Stimulated activated CD4-positive, alpha-beta T cell treated with anti-CD3 and anti-CD28 coated beads, Interleukin-2, amount 100 ng/mL, for 24 hours (primary cell): ENCODE measurements around the gene INS.

ENCODE experiments used
- DNase-seq, 2 donors: peaks; one replicate each; pipeline ENCODE4 v3.0.0-alpha.2; 2020

The INS gene

GRCh38 chr11:2143799-2144543 lies 17.0 kb downstream of the INS start:
- peak in 1 of 2 donors; percentile 49 for DNase-seq

GRCh38 chr11:2143477-2143798 lies 17.6 kb downstream of the INS start:
- DNase-seq, result no peak

DNA sequence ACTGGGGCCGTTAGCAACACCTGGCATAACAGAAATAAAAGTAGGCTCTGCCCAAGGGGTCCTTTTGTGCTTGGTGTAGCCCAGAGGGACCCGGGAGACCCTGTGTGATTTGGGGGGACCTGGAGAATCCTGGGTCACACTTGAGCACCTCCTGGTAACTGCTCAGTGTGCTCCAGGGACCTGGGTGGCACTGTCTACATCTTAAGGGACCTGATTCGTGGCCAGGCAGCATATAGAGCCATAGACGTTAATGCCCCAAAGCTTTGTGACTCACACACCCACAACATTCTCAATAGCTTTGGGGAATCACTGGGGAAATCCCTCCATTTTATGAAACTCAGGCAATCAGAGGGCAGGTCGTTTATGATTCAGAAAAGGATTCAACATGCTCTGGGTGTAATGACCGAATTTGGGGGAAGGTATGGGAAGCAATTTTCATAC lies 18.2 kb downstream of the INS start:
- peak; percentile 43 to 66 for DNase-seq

DNA sequence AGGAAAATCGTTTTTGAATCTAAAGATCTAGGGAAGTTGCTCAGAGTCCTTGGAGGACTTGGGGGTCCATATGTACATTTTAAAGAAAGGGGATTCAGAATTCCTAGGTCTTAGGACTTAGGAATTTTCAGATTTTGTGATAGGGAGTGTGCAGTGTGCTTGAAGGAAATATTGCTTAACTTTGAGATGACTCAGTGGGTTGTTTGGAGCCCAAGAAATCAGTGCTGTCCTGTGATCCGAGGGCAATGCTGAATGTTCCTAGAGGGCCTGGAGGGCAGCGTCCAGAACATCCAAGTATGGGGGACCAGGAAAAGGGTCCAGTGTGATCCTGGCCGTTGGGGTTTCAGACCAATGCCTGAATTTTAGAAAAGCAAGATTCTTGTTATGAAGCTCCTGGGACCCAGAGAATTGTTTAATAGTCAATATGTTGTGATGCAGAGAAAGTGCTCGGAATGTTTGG lies 18.7 kb downstream of the INS start:
- no peak for DNase-seq

GRCh38 chr11:2140411-2141400 lies 20.3 kb downstream of the INS start:
- no peak for DNase-seq

DNA sequence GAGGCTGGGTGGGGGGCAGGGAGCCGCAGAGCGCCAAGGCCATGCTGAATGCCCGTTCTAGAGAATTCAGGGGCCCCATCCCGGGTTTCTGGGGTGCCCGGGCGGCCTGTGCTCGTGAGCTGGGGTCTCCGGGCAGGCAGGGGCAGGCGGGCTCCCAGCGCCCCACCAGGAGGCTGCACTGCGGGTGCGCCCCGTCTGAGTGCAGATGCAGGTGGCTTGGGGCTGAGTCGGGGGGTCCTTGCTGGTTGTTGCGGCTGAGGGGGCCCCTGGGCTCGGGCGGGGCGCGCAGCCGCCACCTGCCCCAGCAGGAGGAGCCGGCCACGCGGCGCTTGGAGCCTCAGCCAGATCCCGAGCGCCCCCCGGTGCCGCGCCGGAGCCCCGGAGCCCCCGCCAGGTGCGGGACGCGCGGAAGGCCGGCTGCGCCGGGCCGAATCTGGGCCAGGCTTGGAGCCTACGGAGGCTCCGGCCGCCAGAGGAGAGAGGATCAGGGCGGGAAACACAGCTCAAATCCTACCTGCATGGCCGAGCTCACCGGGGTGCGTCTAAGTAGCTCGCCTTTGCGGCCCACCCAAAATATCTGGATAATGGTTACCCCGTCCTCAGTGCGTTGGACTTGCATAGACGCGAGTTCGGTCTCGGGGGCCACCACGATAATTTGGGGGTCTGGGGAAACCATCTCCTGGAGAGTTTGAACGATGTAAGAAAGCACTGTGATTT lies 21.2 kb downstream of the INS start:
- DNase-seq, result no peak

- no peak for DNase-seq
These were observed 21.9 kb downstream of the INS start, which contains the start of gene IGF2 for GRCh38 chr11:2139123-2139521. Gene IGF2 (minus strand): TSS chr11:2139389. CDS start chr11:2135523, 3,866 bp downstream.

GRCh38 chr11:2138431-2139122 lies 22.4 kb downstream of the INS start:
- DNase-seq, result no peak

DNA sequence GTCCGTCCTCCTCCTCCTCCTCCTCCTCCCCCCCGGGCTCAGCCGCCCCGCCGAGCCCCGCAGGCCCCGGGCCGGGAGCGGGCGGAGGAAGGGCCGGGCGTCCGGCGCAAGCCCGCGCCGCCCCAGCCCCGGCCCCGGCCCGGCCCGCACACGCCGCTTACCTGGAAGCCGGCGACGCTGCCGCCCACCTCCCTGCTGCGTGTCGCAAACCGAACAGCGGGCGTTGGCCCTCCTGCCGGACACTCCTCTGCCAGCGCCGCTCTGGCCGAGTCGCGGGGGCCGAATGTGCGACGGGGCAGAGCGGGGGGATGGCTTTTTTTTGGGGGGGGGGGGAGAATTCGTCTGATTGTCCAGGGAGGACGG lies 23.0 kb downstream of the INS start:
- DNase-seq, result no peak

- DNase-seq, result no peak
These were observed 23.6 kb downstream of the INS start for GRCh38 chr11:2137202-2138067.

- no peak for DNase-seq
These were observed 24.1 kb downstream of the INS start for GRCh38 chr11:2136952-2137201.

- no peak for DNase-seq
These were observed 24.6 kb downstream of the INS start for GRCh38 chr11:2136209-2136951.

DNA sequence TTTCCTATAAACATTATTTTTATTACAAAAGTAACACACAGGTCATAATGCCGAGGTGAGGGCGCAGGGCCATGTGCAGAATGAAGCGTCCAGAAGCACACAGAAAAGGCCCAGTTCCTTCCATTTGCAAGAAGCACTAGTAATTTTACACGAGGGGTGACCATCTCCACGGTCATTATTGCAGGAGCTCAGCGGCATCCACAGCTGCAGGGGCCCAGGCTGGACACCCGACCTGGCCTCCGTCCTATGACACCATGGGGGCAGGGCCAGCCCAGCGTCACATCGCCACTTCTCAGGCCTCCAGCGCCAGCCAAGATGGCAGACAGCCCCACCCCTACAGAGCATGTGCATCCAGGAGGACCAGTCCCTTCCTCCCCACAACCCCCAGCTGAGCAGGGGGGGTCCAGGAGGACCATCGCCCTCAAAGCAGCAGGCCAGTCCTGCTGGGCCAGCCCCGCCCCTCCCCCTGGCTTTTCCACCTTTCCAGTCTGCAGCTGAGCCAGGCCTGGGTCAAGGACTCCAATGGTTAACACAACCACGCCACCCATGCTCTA lies 25.3 kb downstream of the INS start:
- DNase-seq, result no peak

- no peak for DNase-seq
These were observed 25.9 kb downstream of the INS start for GRCh38 chr11:2135018-2135569.

DNA sequence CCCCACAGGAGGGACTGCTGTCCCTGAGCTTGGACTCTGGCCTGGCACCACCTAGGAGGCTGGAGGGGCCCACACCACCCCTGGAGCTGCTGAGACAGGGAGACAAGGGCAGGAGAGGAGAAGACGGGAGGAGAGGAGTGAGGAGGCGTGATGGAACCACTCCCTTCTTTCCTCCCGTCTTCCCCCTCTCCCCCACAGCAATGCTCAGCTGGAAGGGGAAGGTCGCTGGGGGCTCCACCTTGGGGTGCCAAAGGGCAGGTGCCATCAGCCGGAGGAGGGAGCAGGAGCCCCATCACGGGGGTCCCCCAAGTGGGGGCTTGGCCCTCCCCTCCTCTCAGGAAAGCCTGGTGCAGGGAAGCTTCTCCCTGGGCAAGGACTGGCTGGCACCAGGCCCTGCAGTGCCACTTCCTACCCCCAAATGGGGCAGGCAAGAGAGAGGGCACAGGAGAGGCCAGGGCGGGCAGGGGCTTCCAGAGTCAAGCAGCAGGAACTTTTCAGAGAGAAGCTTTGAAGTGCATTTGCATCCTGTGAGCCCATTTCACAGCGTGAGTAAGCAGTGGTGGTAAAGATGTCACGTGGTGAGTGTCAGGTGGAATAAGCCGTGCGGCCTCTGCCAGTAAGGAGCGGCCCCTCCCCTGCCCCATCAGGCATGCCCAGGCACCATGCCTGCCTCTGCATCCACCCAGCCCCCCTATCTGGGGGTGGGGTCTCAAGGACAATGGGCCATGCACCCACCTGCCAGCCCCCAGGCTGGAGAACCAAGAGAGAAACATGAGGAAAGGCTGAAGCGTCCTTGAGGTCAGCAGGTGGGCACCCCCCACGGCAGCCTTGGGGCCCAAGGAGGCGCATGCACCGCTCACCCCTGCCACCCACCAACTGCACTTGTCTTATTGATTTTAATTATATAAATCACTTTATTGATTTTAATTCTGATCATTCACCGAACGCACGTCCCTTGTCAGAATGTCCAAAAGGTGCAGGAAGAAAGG lies 26.7 kb downstream of the INS start:
- no peak for DNase-seq

DNA sequence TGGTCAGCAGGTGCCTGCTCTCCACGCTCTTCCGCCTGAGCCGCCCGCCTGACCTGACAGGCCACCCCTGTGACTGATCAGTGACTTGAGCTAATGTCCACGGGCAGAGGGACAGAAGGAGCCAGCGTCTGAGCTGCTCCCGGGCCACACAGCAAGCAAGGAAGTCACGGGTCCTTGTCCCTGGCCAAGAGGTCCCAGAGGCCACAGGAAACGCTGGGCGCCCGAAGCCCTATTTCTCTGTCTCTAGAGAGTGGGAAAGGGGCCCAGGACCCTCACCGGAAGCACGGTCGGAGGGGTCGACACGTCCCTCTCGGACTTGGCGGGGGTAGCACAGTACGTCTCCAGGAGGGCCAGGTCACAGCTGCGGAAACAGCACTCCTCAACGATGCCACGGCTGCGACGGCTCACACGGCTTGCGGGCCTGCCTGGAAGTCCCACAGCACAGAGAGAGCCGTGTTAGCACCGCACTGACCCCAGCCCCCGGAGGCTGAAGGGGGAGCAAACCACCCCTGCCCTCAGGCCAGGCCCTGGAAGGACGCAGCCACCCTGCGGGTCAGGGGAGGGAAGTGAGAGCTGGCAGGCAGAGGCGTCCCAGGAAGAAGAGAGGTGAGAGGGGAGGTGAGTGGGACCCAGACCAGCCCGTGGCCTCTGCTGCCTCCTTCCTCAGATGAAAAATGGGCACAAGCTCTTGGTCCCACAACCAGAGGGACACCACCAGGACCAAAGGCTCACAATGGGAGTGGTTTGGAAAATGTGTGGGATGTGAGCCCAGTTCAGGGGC lies 27.6 kb downstream of the INS start:
- DNase-seq, result no peak

DNA sequence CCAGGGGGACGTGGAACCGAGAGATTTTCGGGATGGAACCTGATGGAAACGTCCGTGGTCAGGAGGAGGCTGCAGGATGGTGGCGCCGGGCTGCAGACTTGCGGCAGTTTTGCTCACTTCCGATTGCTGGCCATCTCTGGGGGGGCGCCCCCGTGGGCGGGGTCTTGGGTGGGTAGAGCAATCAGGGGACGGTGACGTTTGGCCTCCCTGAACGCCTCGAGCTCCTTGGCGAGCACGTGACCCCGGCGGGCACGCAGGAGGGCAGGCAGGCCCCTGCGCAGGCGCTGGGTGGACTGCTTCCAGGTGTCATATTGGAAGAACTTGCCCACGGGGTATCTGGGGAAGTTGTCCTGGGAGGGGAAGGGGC lies 28.2 kb downstream of the INS start:
- DNase-seq, result no peak

GRCh38 chr11:2132246-2132645 lies 28.8 kb downstream of the INS start:
- no peak for DNase-seq
